HepG2 (cell line): ENCODE data around the gene CD248. TPM values are rescaled to one million over a fixed set of nuclear protein-coding genes. Genes with fewer than 3 reads are reported as not detected.

Experiments
- ARNT ChIP-seq: fragments of 450-650 bp; IDR thresholded peaks from 2 replicates; pipeline ENCODE4 v1.6.1; 2017
- CEBPB ChIP-seq: IDR thresholded peaks from 2 replicates; pipeline ENCODE4 v1.6.1; 2011; ENCODE audit warnings: low read depth, low read length, improper control_type of control experiment, borderline replicate concordance
- DMAP1 ChIP-seq: IDR thresholded peaks from 2 replicates; pipeline ENCODE4 v1.6.1; 2016
- FOXK1 ChIP-seq: sonication (generic); formaldehyde crosslinking; IDR thresholded peaks from 2 replicates; pipeline ENCODE4 v1.4.0; 2020; ENCODE audit warnings: low read depth, missing genetic modification reagents, borderline replicate concordance
- FOXM1 ChIP-seq: sonication (generic); formaldehyde crosslinking; IDR thresholded peaks from 2 replicates; pipeline ENCODE4 v1.5.0; 2020; ENCODE audit warnings: missing genetic modification reagents
- HDAC1 ChIP-seq: sonication (generic); formaldehyde crosslinking; IDR thresholded peaks from 2 replicates; pipeline ENCODE4 v1.5.1; 2020; ENCODE audit warnings: mild to moderate bottlenecking, missing genetic modification reagents
- HOXA9 ChIP-seq: sonication (generic); formaldehyde crosslinking; IDR thresholded peaks from 2 replicates; pipeline ENCODE4 v1.8.1; 2022; ENCODE audit warnings: missing genetic modification reagents, mild to moderate bottlenecking, moderate library complexity, borderline replicate concordance
- KDM6A ChIP-seq: IDR thresholded peaks from 2 replicates; pipeline ENCODE4 v1.6.1; 2016; ENCODE audit warnings: low read depth
- LCORL ChIP-seq, 2 experiments: fragments of 450-650 bp in 1 of 2; sonication (generic) in 1 of 2; formaldehyde crosslinking in 1 of 2; IDR thresholded peaks; 2 replicates each; pipeline versions ENCODE4 v1.5.0 to v1.6.1; 2017 to 2020; ENCODE audit warnings: antibody characterized with exemption in 1 of 2, missing genetic modification reagents in 1 of 2
- PPARG ChIP-seq: conservative IDR thresholded peaks from 2 replicates; pipeline ENCODE4 v1.6.1; 2016; ENCODE audit warnings: missing biosample characterization, missing genetic modification reagents
- TBX2 ChIP-seq: sonication (generic); formaldehyde crosslinking; IDR thresholded peaks from 2 replicates; pipeline ENCODE4 v1.5.0; 2020; ENCODE audit warnings: missing genetic modification reagents, mild to moderate bottlenecking, borderline replicate concordance
- YY1 ChIP-seq: IDR thresholded peaks from 2 replicates; pipeline ENCODE4 v1.6.1; 2011; ENCODE audit warnings: low read length, low read depth, moderate library complexity, mild to moderate bottlenecking; ENCODE audit not compliant: insufficient read depth, insufficient replicate concordance
- ZBTB33 ChIP-seq: sonication (generic); formaldehyde crosslinking; IDR thresholded peaks from 2 replicates; pipeline ENCODE4 v1.4.0; 2020; ENCODE audit warnings: missing genetic modification reagents
- ZBTB34 ChIP-seq: sonication (generic); formaldehyde crosslinking; IDR thresholded peaks from 2 replicates; pipeline ENCODE4 v1.8.0; 2022; ENCODE audit warnings: mild to moderate bottlenecking, missing genetic modification reagents
- ZFP90 ChIP-seq: sonication (generic); formaldehyde crosslinking; IDR thresholded peaks from 2 replicates; pipeline ENCODE4 v1.8.0; 2022; ENCODE audit warnings: missing genetic modification reagents, mild to moderate bottlenecking, inconsistent platforms, borderline replicate concordance
- ZNF276 ChIP-seq: sonication (generic); formaldehyde crosslinking; IDR thresholded peaks from 2 replicates; pipeline ENCODE4 v1.4.0; 2020; ENCODE audit warnings: mild to moderate bottlenecking, low read depth, missing genetic modification reagents
- ZNF546 ChIP-seq: sonication (generic); formaldehyde crosslinking; conservative IDR thresholded peaks from 2 replicates; pipeline ENCODE4 v1.8.1; 2023; ENCODE audit warnings: mild to moderate bottlenecking, missing genetic modification reagents
- ZNF556 ChIP-seq: sonication (generic); formaldehyde crosslinking; IDR thresholded peaks from 2 replicates; pipeline ENCODE4 v1.4.0; 2020; ENCODE audit warnings: mild to moderate bottlenecking, missing genetic modification reagents, borderline replicate concordance
- ZNF570 ChIP-seq: sonication (generic); formaldehyde crosslinking; IDR thresholded peaks from 2 replicates; pipeline ENCODE4 v1.4.0; 2020; ENCODE audit warnings: mild to moderate bottlenecking, missing genetic modification reagents, borderline replicate concordance
- ZNF607 ChIP-seq: sonication (generic); formaldehyde crosslinking; IDR thresholded peaks from 2 replicates; pipeline ENCODE4 v1.5.1; 2020; ENCODE audit warnings: missing genetic modification reagents, mild to moderate bottlenecking, borderline replicate concordance
- ZNF670 ChIP-seq: sonication (generic); formaldehyde crosslinking; IDR thresholded peaks from 2 replicates; pipeline ENCODE4 v1.8.0; 2022; ENCODE audit warnings: mild to moderate bottlenecking, missing genetic modification reagents, borderline replicate concordance
- ZNF883 ChIP-seq: sonication (generic); formaldehyde crosslinking; IDR thresholded peaks from 2 replicates; pipeline ENCODE4 v1.5.1; 2020; ENCODE audit warnings: mild to moderate bottlenecking, missing genetic modification reagents; ENCODE audit errors: not compliant biosample characterization
- ZSCAN31 ChIP-seq: sonication (generic); formaldehyde crosslinking; IDR thresholded peaks from 2 replicates; pipeline ENCODE4 v1.5.0; 2020; ENCODE audit warnings: low read depth, mild to moderate bottlenecking, missing genetic modification reagents
- polyA plus RNA-seq, 8 experiments: library from polyadenylated mRNA; depleted of rRNA in 3 of 8; stranded (reverse) in 7 of 8; unstranded in 1 of 8; fragments of >200 nt; fragmentation: Illumina TruSeq in 4 of 8; extraction: Trizol in 4 of 8; gene quantifications; 2 replicates each; pipeline versions ENCODE4 v1.2.1 to v1.2.3, GENCODE V29; 2011 to 2016; ENCODE audit warnings: low read depth in 4 of 8, missing spikeins in 1 of 8, mixed read lengths in 1 of 8; ENCODE audit not compliant: insufficient read depth in 1 of 8
- total RNA-seq, 5 experiments: library from RNA; depleted of rRNA; stranded (reverse); fragments of >200 nt; fragmentation: Illumina TruSeq; extraction: Trizol; gene quantifications; 2 replicates each; pipeline ENCODE4 v1.2.3, GENCODE V29; 2016; ENCODE audit warnings: low read depth in 1 of 5

The CD248 gene
- total and polyA plus RNA-seq, 2 of the 13 experiments (the other 11 are each of a cell fraction or from before 2014, with no cell fraction given), result 0.25 to 0.35 TPM

- TF ChIP-seq ZBTB34 (no peak), ZNF276 (no peak), ZBTB33 (CRISPR knock-in tag) (no peak), ZNF556 (CRISPR knock-in tag) (no peak), ZNF607 (no peak), PPARG (CRISPR knock-in tag) (no peak), YY1 (no peak), FOXM1 (CRISPR knock-in tag) (no peak), DMAP1 (CRISPR knock-in tag) (no peak), LCORL (IDR thresholded peaks at IDR 0.05) (no peak), LCORL (CRISPR knock-in tag; IDR thresholded peaks at IDR 0.05) (no peak), TBX2 (CRISPR knock-in tag) (no peak), ZNF670 (CRISPR knock-in tag) (peak; percentile 63; the same call in 1 of the 2 replicates), ZNF546 (CRISPR knock-in tag) (no peak), KDM6A (no peak), CEBPB (no peak), FOXK1 (CRISPR knock-in tag) (no peak), ZFP90 (no peak), HOXA9 (CRISPR knock-in tag) (no peak), ZNF570 (CRISPR knock-in tag) (no peak), ARNT (no peak), ZSCAN31 (no peak), HDAC1 (CRISPR knock-in tag) (no peak), ZNF883 (peak; percentile 15)
Observed at GRCh38 chr11:66268952-66269905, 47.6 kb downstream of the CD248 start (continued).
